CD4-positive, alpha-beta T cell treated with Interleukin-2 at 100 ng/mL for 4 hours (primary cell): Measurements from ENCODE around the gene DNASE1L1.

Source experiments
- DNase-seq: peaks from one replicate; pipeline ENCODE4 v3.0.0-alpha.2; 2020; ENCODE audit warnings: low spot score

Gene DNASE1L1

GRCh38 chrX:154409222-154409871 lies at the start of gene DNASE1L1:
Gene DNASE1L1, minus strand, starts transcription at chrX:154409254. Its CDS starts 3,686 bp downstream, at chrX:154405568.
- DNase-seq, result peak; percentile 8

- DNase-seq, result peak; percentile 67
Measured at GRCh38 chrX:154458116-154458953, 49.3 kb upstream of the DNASE1L1 start, which contains the start of gene PLXNA3. Gene PLXNA3, plus strand, starts transcription at chrX:154458281. Its CDS starts 1,903 bp downstream, at chrX:154460184.

- DNase-seq, result peak; percentile 63
Measured at GRCh38 chrX:154457491-154458115, 48.5 kb upstream of the DNASE1L1 start.

GRCh38 chrX:154452823-154453222 lies 43.8 kb upstream of the DNASE1L1 start:
- DNase-seq, result no peak

GRCh38 chrX:154450312-154450711 lies 41.3 kb upstream of the DNASE1L1 start:
- no peak for DNase-seq

- DNase-seq, result no peak
Measured at GRCh38 chrX:154449618-154450017, 40.6 kb upstream of the DNASE1L1 start.

GRCh38 chrX:154448484-154448883 lies 39.4 kb upstream of the DNASE1L1 start:
- no peak for DNase-seq

GRCh38 chrX:154446430-154446829 lies 37.4 kb upstream of the DNASE1L1 start:
- no peak for DNase-seq

GRCh38 chrX:154445776-154446175 lies 36.7 kb upstream of the DNASE1L1 start:
- no peak for DNase-seq

GRCh38 chrX:154444755-154445246 lies 35.7 kb upstream of the DNASE1L1 start:
- no peak for DNase-seq

- peak; percentile 61 for DNase-seq
Measured at GRCh38 chrX:154443992-154444754, 35.1 kb upstream of the DNASE1L1 start, which contains the start of gene FAM50A. Gene FAM50A, plus strand, starts transcription at chrX:154444141. Its CDS starts 95 bp downstream, at chrX:154444236.

GRCh38 chrX:154443479-154443910 lies 34.4 kb upstream of the DNASE1L1 start:
- no peak for DNase-seq

GRCh38 chrX:154441984-154442707 lies 33.1 kb upstream of the DNASE1L1 start:
- DNase-seq, result no peak

GRCh38 chrX:154441564-154441963 lies 32.5 kb upstream of the DNASE1L1 start:
- peak; percentile 3 for DNase-seq

GRCh38 chrX:154440623-154441357 lies 31.7 kb upstream of the DNASE1L1 start:
- no peak for DNase-seq

- DNase-seq, result no peak
Measured at GRCh38 chrX:154439841-154440240, 30.8 kb upstream of the DNASE1L1 start.

- DNase-seq, result no peak
Measured at GRCh38 chrX:154437971-154438893, 29.2 kb upstream of the DNASE1L1 start.

GRCh38 chrX:154436983-154437752 lies 28.1 kb upstream of the DNASE1L1 start, which contains the start of gene GDI1:
Gene GDI1, plus strand, starts transcription at chrX:154437154. Its CDS starts 101 bp downstream, at chrX:154437255.
- DNase-seq, result peak; percentile 53
